HG03520 (cell line): ENCODE results near the gene CCNG1.
"Not testable (repeated sequence)": the region's sequence is repeated elsewhere in the genome, so short reads cannot be mapped to it uniquely, and the experiment has no call there.

Experiments used
- ATAC-seq: cut with Tn5 transposase; IDR thresholded peaks from one replicate; pipeline ENCODE4 v1.9.1; 2021; ENCODE audit warnings: mild to moderate bottlenecking, moderate library complexity; ENCODE audit not compliant: unreplicated experiment

The CCNG1 gene, protein sequence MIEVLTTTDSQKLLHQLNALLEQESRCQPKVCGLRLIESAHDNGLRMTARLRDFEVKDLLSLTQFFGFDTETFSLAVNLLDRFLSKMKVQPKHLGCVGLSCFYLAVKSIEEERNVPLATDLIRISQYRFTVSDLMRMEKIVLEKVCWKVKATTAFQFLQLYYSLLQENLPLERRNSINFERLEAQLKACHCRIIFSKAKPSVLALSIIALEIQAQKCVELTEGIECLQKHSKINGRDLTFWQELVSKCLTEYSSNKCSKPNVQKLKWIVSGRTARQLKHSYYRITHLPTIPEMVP

DNA sequence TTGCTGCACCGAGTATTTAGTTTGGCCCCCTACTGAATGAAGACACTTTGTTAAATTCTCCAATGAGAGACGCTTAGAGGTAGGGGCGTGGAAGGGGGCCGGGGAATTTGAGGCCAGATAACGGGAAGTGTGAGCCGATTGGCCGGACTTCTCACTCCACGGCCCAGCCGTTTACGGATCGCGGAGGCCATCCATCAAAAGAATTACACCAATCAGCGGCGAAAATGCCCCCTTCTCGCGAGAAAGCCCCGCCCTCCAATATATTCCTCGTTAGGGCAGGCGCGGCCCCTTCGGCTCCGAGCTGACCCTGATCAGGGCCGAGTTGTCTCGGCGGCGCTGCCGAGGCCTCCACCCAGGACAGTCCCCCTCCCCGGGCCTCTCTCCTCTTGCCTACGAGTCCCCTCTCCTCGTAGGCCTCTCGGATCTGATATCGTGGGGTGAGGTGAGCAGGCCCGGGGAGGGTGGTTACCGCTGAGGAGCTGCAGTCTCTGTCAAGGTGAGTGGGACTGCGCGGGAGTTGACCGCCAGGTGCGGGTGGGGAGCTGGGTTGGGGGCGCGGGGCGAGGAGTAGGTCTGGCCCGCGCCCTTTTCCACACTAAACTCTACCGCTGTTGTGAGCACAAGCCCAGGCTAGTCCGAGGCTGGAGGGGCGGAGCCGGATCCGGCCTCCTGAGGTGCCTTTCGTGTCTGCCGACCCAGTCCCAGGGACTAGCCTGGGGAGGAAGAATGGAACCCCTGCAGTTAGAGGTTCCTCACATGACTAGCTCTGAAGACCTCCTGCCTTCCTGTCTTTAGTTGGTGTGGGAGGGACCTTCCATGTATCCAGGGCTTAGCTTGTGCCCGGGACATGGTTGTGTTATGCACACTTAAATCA, at the start of gene CCNG1:
Gene CCNG1, plus strand, starts transcription at position 287 of the 874 bp plus-strand sequence. CDS start 1,662 bp downstream, outside the sequence.
- ATAC-seq, result peak; percentile 97

- ATAC-seq, result no peak
Measured at GRCh38 chr5:163395792-163396191, 41.6 kb upstream of the CCNG1 start.

GRCh38 chr5:163396818-163397340, 40.5 kb upstream of the CCNG1 start:
- ATAC-seq, result not testable (repeated sequence)

- no peak for ATAC-seq
Measured at GRCh38 chr5:163397354-163397753, 40.0 kb upstream of the CCNG1 start.

GRCh38 chr5:163399923-163400322, 37.5 kb upstream of the CCNG1 start:
- ATAC-seq, result no peak

GRCh38 chr5:163401271-163401670, 36.1 kb upstream of the CCNG1 start:
- no peak for ATAC-seq

DNA sequence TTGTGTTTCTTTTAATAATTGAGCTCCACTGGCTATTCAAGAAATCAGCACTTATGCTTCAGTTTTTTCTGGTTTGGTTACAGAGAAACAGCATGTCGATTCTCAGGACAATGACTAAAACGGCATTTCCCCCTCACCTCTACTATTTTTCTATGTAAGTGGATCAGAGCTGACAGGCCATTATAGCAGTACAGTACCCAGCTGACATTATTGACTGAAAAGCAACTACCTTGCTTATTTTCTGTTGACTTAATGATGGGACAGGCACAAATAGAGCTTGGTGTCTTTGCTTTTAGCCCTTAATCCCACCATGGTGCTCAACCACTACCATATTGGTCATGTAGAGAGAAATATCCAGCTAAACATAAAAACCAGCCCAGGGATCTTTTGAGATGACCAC, 35.4 kb upstream of the CCNG1 start:
- no peak for ATAC-seq

- no peak for ATAC-seq
Measured at GRCh38 chr5:163404364-163405173, 32.8 kb upstream of the CCNG1 start.

- ATAC-seq, result peak; percentile 93
Measured at GRCh38 chr5:163407034-163407655, 30.2 kb upstream of the CCNG1 start.

DNA sequence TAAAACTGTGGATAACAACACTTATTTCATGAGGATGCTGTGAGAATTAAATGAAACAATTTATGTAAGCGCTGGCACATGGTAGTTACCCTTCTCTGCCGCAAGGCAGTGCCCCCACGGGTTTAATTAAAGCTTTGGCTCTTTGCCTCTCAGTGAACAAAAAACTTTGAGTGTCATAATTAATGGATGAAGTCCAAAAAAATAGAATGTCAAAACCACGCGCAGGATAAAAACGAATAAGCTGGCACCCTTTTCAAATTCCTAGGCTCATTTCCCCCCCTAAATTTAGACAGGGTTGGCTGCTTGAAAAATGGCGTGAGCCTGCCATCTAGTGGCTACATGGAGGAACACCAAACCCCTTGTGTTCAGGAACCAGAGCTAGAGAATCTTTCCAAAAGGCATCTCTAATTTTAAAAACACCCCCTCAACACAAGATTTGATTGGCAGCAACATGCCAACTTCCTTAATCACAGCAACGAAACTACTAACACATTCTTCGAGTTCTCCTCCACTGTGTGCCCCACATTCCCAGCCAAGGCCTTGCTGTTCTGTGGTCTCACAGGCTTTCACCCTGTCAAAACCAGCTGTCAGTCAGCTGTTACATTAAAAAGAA, 29.0 kb upstream of the CCNG1 start:
- ATAC-seq, result peak; percentile 55

DNA sequence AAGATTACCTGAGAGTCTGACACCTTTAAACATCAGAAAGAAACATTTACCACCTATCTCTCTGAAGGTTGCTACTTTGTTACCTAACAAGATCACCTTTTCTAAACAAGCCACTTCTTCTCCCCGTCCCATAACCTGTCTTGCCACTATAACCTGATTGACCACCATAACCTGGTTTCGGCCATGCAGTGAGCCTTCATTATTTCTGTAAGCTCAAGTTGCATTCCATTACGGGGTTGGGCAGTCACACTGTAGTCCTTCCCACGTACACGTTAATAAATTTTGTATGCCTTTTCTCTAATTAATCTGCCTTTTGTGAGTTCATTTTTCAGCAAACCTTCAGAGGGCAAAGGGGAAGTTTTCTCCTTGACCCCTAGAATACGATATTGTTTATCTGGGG, 28.0 kb upstream of the CCNG1 start:
- no peak for ATAC-seq

- ATAC-seq, result no peak
Measured at GRCh38 chr5:163410505-163410904, 26.9 kb upstream of the CCNG1 start.

GRCh38 chr5:163415673-163416072, 21.7 kb upstream of the CCNG1 start:
- not testable (repeated sequence) for ATAC-seq

GRCh38 chr5:163424836-163425235, 12.6 kb upstream of the CCNG1 start:
- no peak for ATAC-seq

DNA sequence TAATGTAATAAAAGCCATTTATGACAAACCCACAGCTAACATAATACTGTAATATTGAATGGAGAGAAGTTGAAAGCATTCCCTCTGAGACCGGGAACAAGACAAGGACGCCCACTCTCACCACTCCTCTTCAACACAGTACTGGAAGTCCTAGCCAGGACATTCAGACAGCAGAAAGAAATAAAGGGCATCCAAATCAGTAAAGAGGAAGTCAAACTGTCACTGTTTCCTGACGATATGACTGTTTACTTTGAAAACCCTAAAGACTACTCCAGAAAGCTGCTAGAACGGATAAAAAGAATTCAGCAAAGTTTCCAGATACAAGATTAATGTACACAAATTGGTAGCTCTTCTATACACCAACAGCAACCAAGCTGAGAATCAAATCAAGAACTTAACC, 11.3 kb upstream of the CCNG1 start:
- not testable (repeated sequence) for ATAC-seq

DNA sequence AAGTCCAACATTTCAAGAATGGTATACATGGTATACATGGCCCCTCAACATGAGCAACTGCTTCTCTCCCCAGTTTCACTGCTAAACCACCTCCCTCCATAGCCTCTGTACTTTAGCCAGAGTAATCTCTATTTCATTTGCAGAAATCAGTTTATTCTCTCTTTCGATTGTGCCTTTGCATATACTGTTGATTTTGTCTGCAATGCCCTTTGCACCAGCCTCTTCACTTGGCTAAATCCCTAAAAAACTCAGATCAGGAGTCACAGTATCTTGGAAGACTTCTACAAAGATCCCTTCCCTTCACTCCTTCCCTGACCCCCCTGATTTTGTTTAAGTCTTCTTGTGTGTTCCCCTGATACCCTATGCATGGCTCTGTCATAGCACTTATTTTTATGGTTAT, 4.9 kb upstream of the CCNG1 start:
- no peak for ATAC-seq

GRCh38 chr5:163433271-163433670, 4.1 kb upstream of the CCNG1 start:
- ATAC-seq, result no peak

DNA sequence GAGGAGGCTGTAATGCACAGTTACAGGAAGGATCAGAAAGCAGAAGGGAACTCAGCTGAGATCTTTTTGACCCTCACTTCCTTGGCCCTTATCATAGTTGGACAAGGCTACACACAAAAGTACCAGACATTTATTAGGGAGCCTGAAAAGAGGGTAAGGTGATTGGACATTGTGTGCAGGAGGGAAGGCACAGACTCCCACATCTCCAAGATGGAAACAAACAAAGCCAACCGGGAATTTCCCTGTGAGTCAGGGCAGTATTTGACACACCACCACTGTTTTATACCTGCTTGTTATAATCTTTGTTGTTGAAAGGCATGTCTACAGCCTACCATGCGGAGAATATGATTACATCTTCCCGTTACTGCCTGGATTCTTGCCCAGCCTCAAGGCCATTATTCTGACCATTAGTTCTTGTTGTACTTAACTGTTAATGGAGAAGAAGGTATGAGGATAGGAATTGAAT, 3.0 kb upstream of the CCNG1 start:
- no peak for ATAC-seq

DNA sequence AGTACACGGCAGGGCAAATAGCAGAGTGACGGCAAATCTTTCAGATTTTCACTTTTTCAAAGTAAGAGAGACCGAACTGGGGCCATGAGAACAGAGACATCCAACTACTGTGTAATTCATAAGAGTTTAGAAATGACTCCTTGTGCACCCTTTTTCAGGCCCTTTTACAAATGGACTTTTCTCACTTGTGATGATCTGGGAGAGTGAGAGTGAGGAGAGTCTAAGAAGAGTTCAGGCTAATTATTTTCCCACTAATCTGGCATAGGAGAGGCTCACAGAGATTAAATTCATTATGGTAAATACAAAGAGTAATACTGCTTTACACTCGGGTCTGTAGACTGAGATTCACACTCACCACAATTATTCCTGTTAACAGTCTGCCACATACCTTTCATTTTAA, 880 bp upstream of the CCNG1 start:
- ATAC-seq, result no peak

- ATAC-seq, result no peak
Measured at GRCh38 chr5:163437011-163437308, 435 bp upstream of the CCNG1 start.
